NCI-H146 (cell line): ENCODE results near the gene ANO1.
A peak's percentile ranks its signal among the peaks of the same experiment; 100 is the strongest.

Source experiments
- DNase-seq: peaks from one replicate; lab custom pipeline; 2025; lab: John Stamatoyannopoulos, UW

Gene ANO1

DNA sequence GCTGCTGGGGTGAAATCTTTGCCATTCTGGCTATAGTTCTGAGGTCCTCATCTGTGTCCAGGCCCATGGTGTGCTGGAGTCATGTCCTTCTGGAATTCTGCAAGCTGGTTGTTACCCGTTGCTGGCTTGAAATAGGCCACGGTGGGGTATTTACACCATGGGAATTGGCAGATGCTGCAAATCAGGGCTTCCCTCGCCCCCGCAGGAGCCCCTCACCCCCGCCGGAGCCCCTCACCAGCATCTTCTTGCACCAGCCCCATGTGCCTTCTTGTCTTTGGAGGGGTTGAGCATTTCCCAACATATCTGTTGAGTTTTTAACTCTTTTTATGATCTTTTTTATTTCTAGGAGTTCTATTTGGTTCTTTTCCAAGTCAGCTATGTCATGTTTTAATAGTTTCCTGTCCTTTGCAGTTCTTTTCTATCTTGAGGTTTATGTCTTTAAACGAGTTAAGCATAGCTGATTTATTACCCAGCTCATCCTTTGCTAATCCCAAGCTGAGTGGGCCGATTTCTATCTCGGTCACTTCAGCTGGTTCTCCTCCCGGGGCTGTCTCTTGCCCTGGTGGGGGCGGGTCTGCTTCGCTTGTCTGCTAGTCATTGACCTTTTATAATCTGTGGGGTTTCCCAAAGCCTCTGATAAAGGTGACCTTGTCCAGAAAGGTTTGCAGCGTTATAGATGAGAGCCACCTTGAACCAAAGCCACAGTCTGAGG is 17.6 kb downstream of the ANO1 start:
- DNase-seq: no peak

DNA sequence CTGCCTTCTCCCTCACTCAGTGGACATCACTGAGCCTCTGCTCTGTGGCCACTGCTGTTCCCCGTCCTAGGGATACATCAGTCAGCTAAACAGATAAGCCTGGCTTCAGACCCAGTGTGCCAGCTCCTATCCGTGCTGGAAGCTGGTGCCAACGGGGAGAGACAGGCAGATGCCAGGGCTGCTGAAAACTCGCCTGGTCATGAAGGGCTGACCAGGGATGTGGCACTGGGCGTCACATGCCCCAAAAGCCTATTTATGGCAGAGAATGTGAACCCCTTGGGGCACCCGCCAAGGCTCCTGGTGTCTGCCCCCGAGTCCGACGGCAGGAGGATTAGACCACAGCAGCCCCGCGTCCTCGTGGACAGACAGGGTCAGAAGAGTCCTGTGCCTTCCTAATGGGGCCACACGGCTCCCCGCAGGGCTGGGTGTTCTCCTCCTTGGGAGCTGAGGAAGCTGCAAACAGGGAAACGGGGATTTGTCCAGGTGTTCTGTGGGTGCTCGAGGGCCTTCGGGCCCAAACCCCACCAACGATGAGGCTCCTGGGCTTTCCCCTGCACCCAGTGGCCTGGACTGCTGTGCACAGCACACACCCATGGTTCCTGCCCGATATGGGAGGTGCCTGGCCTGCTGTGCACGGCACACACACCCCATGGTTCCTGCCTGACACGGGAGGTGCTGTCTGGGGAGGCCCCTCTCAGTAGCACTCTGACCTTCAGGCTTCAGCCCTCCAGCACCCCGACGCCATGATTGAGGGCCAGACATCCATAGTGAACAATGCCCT is 19.9 kb downstream of the ANO1 start:
- no peak for DNase-seq

DNA sequence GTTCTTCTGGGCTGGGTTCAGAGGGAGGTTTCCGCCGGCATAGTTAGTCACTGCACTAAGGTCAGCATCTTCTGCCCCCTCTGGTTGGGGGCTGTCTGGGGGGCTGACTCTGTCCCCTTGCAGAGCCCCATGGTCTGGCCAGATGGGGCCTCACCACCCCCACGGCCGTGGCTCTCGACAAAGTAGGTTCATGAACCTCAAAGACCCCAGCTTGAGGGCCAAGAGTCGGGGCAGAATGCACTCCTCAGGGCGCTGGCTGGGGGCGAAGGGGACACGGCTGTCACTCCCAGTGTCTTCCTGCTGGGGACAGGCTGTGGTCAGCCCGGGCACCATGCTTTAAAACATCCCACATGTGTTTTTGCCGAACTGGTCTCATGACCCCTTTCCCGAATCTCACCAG is 20.8 kb downstream of the ANO1 start:
- DNase-seq: no peak

DNA sequence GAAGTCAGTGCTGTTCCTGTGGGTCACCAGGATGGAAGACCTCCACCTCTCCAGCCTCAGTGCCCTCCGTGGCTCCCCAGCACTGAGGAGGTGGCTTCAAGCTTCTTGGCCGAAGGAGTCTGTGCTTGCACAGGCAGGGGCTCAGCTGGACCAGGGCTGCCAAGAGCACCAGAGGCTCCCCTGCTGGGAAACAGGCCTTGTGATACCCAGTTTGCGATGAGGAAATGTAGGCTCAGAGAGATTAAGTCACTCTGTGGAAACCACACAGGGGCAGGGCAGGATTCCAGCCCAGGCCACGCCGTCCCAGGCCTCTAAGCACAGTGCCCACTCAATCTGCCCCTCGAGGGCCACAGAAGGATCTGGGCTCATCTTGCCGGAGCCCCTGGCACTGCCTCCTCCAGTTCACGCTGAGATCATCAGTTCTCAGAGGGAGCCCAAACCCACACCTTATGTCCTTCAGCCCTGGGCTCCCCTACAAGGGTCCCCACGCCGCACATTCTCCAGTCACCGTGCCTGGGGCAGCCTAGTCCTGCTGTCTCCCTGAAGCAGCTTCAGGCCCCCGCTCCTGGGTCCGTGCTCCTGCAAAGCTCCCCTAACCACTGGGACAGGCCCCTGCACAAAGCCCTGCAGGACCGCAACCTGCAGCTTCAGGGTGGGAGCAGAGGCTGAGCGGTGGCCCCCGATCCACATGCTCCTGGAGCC is 21.6 kb downstream of the ANO1 start:
- DNase-seq: no peak

DNA sequence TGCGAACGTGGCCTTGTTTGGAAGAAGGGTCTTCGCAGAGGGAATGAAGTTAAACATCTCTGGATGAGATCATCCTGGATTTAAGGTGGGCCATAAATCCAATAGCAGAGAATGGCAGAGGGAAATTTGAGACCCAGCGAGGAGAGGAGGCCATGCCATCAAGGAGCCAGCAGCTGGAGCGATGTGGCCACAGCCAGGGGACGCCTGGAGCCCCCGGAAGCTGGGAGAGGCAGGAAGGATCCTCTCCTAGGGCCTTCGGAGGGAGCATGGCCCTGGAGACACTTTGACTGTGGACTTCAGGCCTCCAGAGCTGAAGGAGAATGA is 22.1 kb downstream of the ANO1 start:
- DNase-seq: no peak

DNA sequence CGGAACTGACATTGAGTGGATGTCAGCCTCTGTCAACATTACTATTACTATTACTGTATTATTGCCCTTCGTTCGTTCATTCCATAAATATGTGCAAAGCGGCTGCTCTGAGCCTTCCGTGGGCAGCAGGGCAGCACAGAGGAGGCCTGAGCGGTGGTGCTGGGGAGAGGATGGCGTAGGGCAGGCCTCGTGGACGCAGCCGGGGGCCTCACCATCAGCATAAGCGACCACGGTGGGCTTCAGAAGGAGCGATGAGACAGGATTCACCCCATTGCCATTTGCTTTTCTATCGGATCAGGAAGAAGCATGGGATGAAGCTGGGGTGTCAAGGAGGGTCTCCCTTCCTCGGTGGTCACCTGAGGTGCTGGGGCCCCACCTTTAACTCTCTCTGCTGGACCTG is 22.7 kb downstream of the ANO1 start:
- DNase-seq: no peak

DNA sequence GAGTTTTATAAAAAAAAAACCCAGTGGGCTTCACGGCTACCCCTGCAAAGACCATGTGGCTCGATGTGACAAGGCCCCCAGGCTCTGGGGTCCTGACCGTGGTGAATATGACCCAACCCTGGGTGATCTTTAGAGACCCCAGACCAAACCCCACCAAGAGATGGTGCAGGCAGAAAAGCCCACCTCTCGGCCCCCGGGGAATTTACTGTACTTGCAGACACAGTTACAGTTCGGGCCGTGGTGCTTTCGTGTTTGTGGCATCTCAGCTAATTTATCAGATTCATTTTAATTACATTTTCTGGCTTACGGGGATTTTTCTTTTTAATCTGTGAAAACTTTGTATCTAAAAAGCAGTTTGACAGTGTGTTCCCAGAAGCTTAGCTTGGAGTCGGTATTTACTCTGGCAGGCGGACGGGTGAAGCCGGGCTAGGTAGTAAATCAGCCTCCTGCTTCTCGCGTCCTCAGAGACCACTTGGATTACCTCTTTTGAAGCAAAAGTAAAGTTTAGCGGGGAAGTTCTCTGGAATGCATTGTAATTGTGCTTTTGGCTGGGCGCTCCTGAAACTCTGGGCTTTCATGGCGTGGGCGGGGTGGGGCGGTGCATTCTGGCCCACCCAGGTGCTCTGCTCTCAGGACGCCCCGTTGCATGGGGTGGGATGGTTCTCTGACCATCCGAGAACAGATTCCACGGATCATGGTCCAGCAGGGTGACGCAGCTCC is 25.3 kb downstream of the ANO1 start:
- no peak for DNase-seq

DNA sequence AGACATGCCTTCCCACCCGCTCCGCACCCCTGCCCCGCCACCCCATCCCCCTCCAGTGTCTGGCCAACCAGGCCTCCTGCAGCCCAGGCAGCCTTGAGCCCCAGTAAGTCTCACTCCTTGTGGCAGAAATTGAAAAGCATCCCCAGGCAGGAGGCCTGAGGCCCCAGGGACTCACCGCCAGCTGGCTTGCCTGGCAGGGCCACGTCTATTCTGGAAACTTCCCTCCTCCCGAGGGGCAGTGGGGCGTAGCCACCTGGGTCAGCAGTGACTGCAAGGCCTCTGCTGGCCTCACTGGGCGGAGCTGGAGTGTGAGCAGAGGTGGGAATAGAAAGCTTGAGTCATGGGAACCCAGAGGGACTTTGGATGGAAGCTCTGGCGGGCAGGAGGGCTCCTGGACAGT is 26.3 kb downstream of the ANO1 start:
- no peak for DNase-seq

DNA sequence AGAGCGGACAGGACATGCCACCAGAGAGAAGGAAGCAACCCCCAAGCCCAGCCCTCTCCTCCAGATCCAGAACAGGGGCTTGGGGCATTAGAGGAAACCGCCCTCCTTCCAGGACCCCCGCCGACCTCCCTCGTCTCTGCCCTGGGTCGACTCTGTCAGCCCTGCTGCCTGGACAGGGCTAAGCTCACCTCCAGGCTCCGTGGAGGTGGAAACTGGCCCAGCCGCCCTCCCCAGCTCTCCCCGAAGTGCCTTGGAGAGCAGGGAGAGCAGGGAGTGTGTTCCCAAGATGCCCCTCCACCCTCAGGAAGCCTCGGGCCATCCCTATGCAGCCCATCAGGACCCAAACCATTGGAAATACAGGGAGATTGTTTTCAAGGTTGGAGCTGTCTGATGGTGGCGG is 26.8 kb downstream of the ANO1 start:
- no peak for DNase-seq

DNA sequence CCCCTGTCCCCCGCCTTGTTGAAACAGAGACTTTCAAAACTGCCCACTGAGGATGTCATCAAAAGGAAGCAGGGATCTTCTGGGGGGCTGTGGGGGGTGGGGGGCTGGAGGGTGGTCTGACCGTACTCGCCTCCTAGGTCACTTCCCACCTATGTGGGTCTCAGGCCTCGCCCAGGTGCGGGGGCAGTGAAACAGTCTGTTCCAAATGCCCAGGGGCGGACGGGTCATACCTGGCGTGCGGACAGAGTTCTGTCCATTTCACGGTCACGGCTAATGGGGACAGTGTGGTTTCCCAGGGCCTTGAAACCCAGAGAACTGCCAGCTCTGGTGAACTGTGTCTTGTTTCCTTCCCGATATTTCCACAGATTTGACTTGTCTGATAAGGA is 27.2 kb downstream of the ANO1 start:
- no peak for DNase-seq

DNA sequence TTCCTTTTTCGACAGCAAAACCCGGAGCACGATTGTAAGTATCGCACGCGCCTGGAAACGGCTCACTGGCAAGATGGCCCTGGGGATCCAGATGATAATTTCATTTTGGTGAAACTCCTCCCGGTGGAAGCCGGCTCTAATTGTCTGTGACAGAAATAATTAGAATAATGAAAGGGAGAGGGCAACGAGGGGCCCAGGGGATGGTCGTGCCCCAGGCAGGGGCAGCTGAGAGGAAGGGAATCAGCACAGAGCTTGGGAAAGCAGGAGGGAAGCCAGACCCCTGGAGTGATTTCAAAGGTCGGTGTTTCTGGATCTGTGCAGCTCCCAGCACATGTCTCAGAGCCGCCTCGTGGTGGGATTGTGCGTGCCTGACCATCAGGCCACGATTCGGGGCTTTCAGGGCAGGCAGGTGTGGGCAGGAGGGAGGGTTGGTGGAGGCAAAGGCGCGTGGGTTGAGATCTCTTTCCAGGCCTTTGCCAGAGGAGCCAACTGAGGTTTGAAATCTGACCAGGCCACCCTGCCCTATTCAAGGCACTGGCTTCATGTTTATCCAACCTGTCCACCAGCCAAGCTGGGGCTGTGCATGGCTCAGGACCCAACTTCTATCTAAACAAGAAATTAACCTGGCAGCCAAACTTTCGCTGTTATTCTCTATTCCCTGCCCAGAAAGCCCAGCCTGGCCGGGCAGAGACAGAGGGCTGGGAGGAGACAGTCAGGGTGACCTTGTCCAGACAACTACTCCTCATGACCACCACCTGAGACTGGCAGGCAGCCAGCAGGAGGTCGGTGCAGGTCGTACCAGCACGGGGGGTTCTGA is 27.8 kb downstream of the ANO1 start:
- no peak for DNase-seq

DNA sequence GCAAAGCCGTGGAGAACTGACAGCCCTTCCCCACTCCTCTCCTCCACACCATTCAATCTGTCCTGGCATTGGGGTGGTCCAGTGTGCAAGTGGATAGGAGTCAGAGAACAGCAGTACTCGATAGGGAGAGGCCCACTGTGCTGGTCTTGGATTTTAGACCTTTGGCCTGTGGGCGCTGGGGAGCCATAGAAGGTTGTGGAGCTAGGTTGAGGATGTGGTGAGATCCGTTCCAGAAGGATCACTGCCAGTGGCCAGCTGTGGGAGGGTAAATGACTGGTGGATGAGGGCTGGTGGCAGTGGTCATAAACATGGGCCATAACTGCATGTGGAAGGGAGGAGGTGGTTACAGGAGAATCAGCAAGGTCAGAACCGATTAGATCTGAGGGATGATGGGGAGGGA is 28.6 kb downstream of the ANO1 start:
- no peak for DNase-seq

DNA sequence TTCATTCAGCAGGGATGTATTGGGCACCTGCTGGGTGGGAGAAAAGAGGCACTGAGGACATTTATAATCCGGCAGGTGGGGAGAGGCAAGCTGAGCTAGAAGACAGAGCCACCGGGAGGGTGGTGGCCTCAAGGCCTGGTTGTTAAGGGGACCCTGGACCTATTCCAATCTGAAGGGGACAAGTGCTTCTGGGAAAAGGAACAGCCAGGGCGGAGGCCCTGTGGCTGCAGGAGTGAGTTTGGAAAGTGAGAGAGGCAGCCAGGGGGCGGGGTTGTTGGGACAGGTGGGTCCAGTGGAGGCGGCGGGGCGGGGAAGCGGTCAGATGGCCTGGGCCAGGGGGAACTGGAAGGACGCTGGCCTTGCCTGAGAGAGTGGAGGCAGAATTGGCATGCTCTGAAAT is 29.1 kb downstream of the ANO1 start:
- no peak for DNase-seq

DNA sequence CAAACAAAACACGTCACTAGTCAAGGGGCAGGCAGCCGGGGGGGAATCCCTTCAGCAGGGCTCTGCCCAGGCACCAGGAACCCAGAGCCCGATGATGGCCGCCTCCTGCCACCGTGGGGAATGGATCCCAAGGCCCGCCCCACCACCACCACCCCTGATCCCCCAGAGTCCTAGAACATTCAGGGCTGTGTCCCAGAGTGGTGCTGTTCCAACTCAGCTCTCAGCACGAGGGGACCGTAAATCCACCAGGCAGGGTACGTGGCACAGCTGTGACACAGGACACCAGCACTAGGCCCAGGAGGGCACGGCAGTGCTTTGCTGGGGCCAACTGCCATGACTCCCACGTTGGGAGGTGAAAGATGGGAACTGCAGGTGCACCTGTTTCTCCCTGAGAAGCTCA is 29.6 kb downstream of the ANO1 start:
- DNase-seq: no peak

DNA sequence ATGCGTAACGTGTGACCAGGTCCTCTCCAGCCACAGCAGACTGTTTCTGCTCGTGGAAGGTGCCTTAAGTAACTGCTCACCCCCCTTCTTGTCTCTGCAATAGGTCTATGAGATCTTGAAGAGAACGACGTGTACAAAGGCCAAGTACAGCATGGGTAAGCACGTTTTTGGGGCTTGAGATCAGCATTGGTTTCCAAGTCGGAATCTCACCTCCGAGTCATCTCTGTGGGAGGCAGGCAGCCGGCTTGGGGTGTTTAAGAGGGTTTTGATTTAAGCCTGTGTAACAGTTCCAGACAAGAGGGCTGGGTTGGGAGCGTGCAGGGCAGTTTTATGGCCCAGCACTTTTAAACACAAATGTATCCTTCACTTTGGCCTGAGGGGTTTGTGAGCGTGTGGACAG is 30.1 kb downstream of the ANO1 start:
- DNase-seq: no peak

DNA sequence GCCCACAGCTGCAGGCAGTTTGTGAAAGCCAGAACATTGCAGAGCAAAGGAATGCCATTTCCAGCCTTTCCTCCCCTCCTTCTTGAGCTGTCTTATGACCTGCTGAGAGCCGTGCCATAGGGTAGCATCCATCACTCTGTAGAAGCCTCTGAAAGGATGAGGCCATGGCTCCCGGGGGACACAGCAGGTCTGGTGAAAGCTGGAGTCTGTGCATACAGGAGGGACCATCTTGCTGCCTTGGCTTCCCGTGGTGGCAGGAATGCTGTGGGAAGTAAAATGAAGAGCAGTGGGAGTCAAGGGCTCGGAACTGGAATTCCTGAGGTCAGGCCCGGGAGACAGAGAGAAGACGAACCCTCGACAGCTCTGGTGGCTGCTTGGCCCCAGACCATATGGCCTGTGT is 30.9 kb downstream of the ANO1 start:
- no peak for DNase-seq

DNA sequence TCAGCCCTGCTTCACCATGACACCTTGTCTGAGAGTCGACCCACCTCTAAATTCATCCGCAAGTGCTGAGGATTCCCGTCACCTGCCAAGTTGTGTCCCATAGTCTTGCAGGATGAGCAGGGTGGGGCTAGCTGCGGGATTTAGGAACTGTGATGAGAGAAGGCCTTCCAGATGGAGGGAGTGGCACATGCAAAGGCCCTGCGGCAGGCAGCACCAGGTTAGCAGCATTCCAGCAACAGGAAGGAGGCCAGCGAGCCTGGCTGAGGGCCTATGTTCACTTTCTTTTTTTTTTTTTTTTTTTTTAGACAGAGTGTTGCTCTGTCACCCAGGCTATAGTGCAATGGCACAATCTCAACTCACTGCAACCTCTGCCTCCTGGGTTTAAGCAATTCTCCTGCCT is 31.8 kb downstream of the ANO1 start:
- no peak for DNase-seq

DNA sequence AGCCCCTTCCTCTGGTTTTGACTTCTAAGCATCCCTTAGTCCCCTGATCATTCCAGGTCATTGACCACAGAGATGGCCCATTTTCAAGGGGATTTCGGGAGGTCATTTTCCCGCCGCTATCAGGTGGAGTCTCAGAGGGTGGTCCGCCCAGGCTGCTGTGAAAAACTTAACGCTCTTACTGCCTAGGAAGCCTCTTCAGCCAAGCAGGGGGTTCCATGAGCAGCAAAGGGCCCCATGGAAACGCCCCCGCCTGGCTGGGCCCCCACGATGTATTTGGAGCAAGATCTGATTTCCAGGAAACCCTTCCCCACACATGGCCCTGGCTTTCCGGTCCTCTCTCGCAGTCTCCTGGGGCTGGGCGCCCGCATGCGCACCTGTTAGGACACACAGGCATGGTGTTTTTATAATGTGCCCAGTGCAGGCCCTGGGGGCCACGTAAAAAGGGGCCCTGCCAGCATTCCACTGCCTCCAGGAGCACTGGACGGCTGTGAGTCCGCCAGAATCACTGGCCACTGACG is 32.5 kb downstream of the ANO1 start:
- no peak for DNase-seq

DNA sequence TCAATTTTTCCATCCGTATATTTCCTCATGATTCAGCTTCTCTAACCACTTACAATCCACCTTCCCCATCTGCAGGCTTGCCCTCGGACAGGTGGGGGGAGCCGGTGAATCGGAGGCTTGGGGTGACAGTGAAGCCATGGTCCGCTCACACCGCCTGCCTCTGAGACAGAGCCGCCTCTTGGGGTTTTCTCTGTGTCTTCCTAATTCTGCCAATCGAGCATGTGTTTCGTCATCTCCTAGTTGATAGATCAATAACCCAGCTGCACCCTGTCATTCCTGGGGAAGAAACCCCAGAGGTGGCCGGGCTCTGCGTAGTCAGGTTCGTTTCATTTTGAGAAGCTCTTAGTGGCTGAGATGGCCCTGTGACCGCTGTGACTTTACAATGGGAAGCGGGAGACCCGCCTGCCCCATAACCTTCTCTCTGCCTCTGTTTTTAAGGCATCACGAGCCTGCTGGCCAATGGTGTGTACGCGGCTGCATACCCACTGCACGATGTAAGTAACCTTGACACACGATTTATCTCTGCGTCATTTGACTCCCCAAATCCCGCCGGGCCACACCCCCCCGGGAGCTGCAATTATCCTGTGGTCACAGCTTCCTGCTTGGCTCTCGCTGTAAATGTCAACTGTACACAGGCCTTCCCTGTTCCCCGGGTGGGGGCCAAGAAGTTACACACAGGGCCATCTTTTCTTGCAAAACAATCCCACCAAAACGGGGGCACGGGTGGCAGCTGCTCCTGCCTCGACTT is 33.3 kb downstream of the ANO1 start:
- peak; percentile 33 for DNase-seq

DNA sequence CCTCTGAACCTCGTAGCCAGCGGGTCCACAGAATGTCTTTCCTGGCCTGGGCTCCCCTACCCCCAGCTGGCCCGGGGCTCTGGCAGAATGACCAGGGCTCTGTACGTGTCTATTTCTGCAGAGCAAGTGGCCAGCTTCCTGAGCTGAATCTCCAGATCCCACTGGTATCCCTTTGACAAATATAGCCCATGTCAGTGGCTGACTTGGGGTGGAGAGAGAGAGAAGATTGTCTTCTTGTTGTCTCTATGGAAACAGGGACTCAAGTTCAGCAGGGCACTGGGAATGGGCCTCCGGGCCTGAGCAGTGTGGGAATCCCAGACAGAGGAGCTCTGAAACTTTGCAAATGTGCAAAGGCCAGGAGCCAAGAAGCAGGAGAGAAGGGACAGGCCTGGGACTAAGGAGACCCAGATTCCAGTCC is 33.9 kb downstream of the ANO1 start:
- DNase-seq: no peak

DNA sequence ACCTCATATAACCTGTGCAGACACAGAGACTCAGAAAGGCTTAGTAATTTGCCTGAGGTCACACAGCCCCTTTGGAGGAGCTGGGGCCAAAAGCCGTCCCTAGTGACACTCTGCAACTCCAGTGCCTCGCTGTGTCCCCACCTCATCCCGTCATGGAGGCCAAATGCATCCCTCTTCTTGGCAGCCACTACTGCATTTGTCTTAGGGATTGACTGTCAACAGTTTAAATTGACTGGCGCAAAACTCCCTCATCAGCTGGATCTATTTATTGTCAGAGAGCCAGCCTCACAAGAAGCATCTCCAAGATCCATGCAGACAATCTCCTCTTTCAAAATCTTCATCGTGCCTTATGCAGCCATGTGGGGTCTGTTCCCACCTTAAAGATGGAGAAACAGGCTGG is 35.7 kb downstream of the ANO1 start:
- no peak for DNase-seq
